Loucy (cell line): ENCODE data around the gene ADORA2A.

Source experiments
- EZH2phosphoT487 ChIP-seq: fragments of 200-600 bp; IDR thresholded peaks from 2 replicates; pipeline ENCODE4 v1.6.1; 2018; ENCODE audit warnings: antibody characterized with exemption, mild to moderate bottlenecking, moderate library complexity, borderline replicate concordance
- TF ChIP-seq, protein P1 (sequence below): fragments of 200-600 bp; sonication (generic); conservative IDR thresholded peaks from 2 replicates; pipeline ENCODE4 v1.5.1; 2014; ENCODE audit warnings: mild to moderate bottlenecking, antibody characterized with exemption, low read length

DNA sequence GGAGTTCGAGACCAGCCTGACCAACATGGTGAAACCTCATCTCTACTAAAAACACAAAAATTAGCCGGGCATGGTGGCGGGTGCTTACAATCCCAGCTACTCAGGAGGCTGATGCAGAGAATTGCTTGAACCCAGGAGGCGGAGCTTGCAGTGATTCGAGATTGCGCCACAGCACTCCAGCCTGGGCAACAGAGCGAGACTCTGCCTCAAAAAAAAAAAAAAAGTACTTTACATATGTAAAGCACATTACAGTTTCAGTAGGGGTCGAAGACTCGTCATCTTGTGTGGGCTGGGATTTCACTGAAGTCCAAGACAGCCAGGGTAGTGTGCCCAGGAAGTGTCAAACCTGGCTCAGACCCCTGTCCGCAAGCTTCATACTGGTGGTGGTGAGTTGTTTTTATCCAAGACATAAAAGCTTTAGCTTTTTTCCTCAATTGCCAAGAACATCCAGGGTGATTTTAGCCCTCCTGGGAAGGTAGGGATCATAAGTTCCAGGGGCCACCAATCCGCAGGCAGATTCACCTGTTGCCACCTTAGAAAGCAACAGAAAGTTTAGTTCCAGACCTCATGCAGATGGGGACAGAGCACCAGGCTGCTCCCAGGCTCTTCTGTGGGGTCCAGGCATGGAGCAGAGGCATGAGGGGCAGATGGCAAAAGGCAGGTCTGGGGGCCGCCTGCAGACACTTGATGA lies 21.6 kb upstream of the ADORA2A start:
- TF ChIP-seq, protein P1, sequence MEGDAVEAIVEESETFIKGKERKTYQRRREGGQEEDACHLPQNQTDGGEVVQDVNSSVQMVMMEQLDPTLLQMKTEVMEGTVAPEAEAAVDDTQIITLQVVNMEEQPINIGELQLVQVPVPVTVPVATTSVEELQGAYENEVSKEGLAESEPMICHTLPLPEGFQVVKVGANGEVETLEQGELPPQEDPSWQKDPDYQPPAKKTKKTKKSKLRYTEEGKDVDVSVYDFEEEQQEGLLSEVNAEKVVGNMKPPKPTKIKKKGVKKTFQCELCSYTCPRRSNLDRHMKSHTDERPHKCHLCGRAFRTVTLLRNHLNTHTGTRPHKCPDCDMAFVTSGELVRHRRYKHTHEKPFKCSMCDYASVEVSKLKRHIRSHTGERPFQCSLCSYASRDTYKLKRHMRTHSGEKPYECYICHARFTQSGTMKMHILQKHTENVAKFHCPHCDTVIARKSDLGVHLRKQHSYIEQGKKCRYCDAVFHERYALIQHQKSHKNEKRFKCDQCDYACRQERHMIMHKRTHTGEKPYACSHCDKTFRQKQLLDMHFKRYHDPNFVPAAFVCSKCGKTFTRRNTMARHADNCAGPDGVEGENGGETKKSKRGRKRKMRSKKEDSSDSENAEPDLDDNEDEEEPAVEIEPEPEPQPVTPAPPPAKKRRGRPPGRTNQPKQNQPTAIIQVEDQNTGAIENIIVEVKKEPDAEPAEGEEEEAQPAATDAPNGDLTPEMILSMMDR: no peak
- no peak for TF ChIP-seq EZH2phosphoT487
